DOHH2 (cell line): Measurements from ENCODE around the gene NCKIPSD.

ENCODE experiments used
- H3F3A ChIP-seq: fragments of 200-600 bp; sonication (generic), shearing (Covaris generic); 2 replicates; pipeline ENCODE4 v1.6.0; 2016; ENCODE audit warnings: antibody characterized with exemption, mild to moderate bottlenecking; ENCODE audit not compliant: control insufficient read depth, insufficient read depth
- H3K27ac ChIP-seq: fragments of 200-600 bp; sonication (generic); 2 replicates; pipeline ENCODE4 v1.5.1; 2014; ENCODE audit warnings: low read depth, mild to moderate bottlenecking, low read length, moderate library complexity
- H3K27me3 ChIP-seq: fragments of 200-600 bp; sonication (generic); 2 replicates; pipeline ENCODE4 v1.6.1; 2014; ENCODE audit warnings: mild to moderate bottlenecking, low read length, mixed read lengths; ENCODE audit not compliant: control insufficient read depth
- H3K36me3 ChIP-seq: fragments of 200-600 bp; sonication (generic); 2 replicates; pipeline ENCODE4 v1.6.1; 2014; ENCODE audit warnings: mild to moderate bottlenecking, low read length, moderate library complexity, mixed read lengths; ENCODE audit not compliant: control insufficient read depth
- H3K4me1 ChIP-seq: fragments of 200-600 bp; sonication (generic); 2 replicates; pipeline ENCODE4 v1.6.1; 2014; ENCODE audit warnings: mild to moderate bottlenecking, low read length, mixed read lengths; ENCODE audit not compliant: control insufficient read depth
- H3K4me2 ChIP-seq: fragments of 200-600 bp; sonication (generic); 2 replicates; pipeline ENCODE4 v1.6.0; 2014; ENCODE audit warnings: mild to moderate bottlenecking, low read length, moderate library complexity
- H3K4me3 ChIP-seq: fragments of 200-600 bp; sonication (generic); 2 replicates; pipeline ENCODE4 v1.5.1; 2014; ENCODE audit warnings: mild to moderate bottlenecking, low read length, mixed read lengths
- H3K79me2 ChIP-seq: fragments of 200-600 bp; sonication (generic); 2 replicates; pipeline ENCODE4 v1.6.1; 2014; ENCODE audit warnings: mild to moderate bottlenecking, low read length, mixed read lengths; ENCODE audit not compliant: control insufficient read depth
- H3K9me2 ChIP-seq: fragments of 200-600 bp; sonication (generic); replicated peaks from 2 replicates; pipeline ENCODE4 v1.6.1; 2014; ENCODE audit warnings: mild to moderate bottlenecking, low read length, mixed read lengths; ENCODE audit not compliant: control insufficient read depth
- H3K9me3 ChIP-seq: fragments of 200-600 bp; sonication (generic); 2 replicates; pipeline ENCODE4 v1.6.1; 2014; ENCODE audit warnings: antibody characterized with exemption, low read length, mixed read lengths; ENCODE audit not compliant: control insufficient read depth, insufficient read depth
- H4K20me1 ChIP-seq: fragments of 200-600 bp; sonication (generic); 2 replicates; pipeline ENCODE4 v1.6.0; 2014; ENCODE audit warnings: low read depth, mild to moderate bottlenecking, antibody characterized with exemption, low read length, moderate library complexity; ENCODE audit not compliant: control insufficient read depth, insufficient read depth
- CTCF ChIP-seq: fragments of 200-600 bp; sonication (generic); IDR thresholded peaks from one replicate; pipeline ENCODE4 v1.5.1; 2014; ENCODE audit warnings: antibody characterized with exemption, mild to moderate bottlenecking, low read depth, low read length; ENCODE audit not compliant: poor library complexity, severe bottlenecking
- EZH2phosphoT487 ChIP-seq: fragments of 200-600 bp; sonication (generic); IDR thresholded peaks from 2 replicates; pipeline ENCODE4 v1.6.1; 2017; ENCODE audit warnings: borderline replicate concordance, mild to moderate bottlenecking, antibody characterized with exemption, low read length, moderate library complexity, mixed read lengths

NCKIPSD gene

GRCh38 chr3:48711727-48712126 is 26.0 kb upstream of the NCKIPSD start:
- Histone ChIP-seq H3K4me2 (no peak overlapping the region), H3K4me1 (peaks cover 28% of the 10 kb centered on the region), H3K9me2 (no peaks in the 10 kb centered on the region), H3F3A (no peaks in the 10 kb centered on the region), H3K79me2 (peaks cover 98% of the 10 kb centered on the region), H4K20me1 (peaks cover 13% of the 10 kb centered on the region; the same call in 1 of the 2 replicates), H3K9me3 (no peaks in the 10 kb centered on the region), H3K36me3 (peaks cover 80% of the 10 kb centered on the region), H3K4me3 (no peak overlapping the region), H3K27ac (no peak overlapping the region), H3K27me3 (no peaks in the 10 kb centered on the region)
- TF ChIP-seq CTCF: no peak
- TF ChIP-seq EZH2phosphoT487: no peak

- H3K27me3 ChIP-seq: no peaks in the 10 kb centered on the region
- H3F3A ChIP-seq: no peaks in the 10 kb centered on the region
- no peak overlapping the region; the same call in 1 of the 2 replicates for H3K4me2 ChIP-seq
- no peak for TF ChIP-seq EZH2phosphoT487
- no peak for TF ChIP-seq CTCF
- peaks cover 18% of the 10 kb centered on the region for H3K4me1 ChIP-seq
- no peaks in the 10 kb centered on the region for H3K9me3 ChIP-seq
- no peaks in the 10 kb centered on the region for H3K9me2 ChIP-seq
- H3K27ac ChIP-seq: no peak overlapping the region
- H4K20me1 ChIP-seq: peaks cover 14% of the 10 kb centered on the region; the same call in 1 of the 2 replicates
- peaks cover 97% of the 10 kb centered on the region for H3K79me2 ChIP-seq
- H3K36me3 ChIP-seq: peaks cover 64% of the 10 kb centered on the region
- no peak overlapping the region for H3K4me3 ChIP-seq
These were observed 23.3 kb upstream of the NCKIPSD start for GRCh38 chr3:48709051-48709461.

- Histone ChIP-seq H4K20me1 (peaks cover 14% of the 10 kb centered on the region; the same call in 1 of the 2 replicates), H3K79me2 (peaks cover 96% of the 10 kb centered on the region), H3K27me3 (no peaks in the 10 kb centered on the region), H3K9me2 (no peaks in the 10 kb centered on the region), H3K4me1 (peaks cover 18% of the 10 kb centered on the region), H3K27ac (no peak overlapping the region), H3K36me3 (peaks cover 58% of the 10 kb centered on the region), H3K9me3 (no peaks in the 10 kb centered on the region), H3K4me2 (no peak overlapping the region), H3K4me3 (no peak overlapping the region), H3F3A (no peaks in the 10 kb centered on the region)
- TF ChIP-seq EZH2phosphoT487 (no peak), CTCF (no peak)
These were observed 22.8 kb upstream of the NCKIPSD start for GRCh38 chr3:48708481-48708889.

GRCh38 chr3:48707157-48707556 is 21.4 kb upstream of the NCKIPSD start:
- H3K4me2 ChIP-seq: no peak overlapping the region
- H3K79me2 ChIP-seq: peaks cover 94% of the 10 kb centered on the region
- H3K36me3 ChIP-seq: peaks cover 57% of the 10 kb centered on the region
- no peak overlapping the region for H3K4me3 ChIP-seq
- no peaks in the 10 kb centered on the region for H3K9me2 ChIP-seq
- peaks cover 20% of the 10 kb centered on the region; the same call in 1 of the 2 replicates for H4K20me1 ChIP-seq
- peaks cover 15% of the 10 kb centered on the region for H3K4me1 ChIP-seq
- H3K27me3 ChIP-seq: no peaks in the 10 kb centered on the region
- no peak overlapping the region for H3K27ac ChIP-seq
- H3F3A ChIP-seq: no peaks in the 10 kb centered on the region
- TF ChIP-seq EZH2phosphoT487: no peak
- no peak for TF ChIP-seq CTCF
- no peaks in the 10 kb centered on the region for H3K9me3 ChIP-seq
